SU-DHL-6 (cell line): ENCODE measurements around the gene MMP7.

Experiments used
- H2AFZ ChIP-seq: fragments of 200-600 bp; sonication (generic); 2 replicates; pipeline ENCODE4 v1.6.1; 2014; ENCODE audit warnings: low read depth, mild to moderate bottlenecking, moderate library complexity, mixed read lengths, antibody characterized with exemption, low read length; ENCODE audit not compliant: severe bottlenecking
- H3F3A ChIP-seq: fragments of 200-600 bp; shearing (Covaris generic); 2 replicates; pipeline ENCODE4 v1.6.0; 2016; ENCODE audit warnings: antibody characterized with exemption, mild to moderate bottlenecking; ENCODE audit not compliant: insufficient read depth
- H3K27ac ChIP-seq: fragments of 200-600 bp; sonication (generic); 2 replicates; pipeline ENCODE4 v1.5.1; 2016; ENCODE audit warnings: low read depth, mild to moderate bottlenecking, low read length, moderate library complexity, mixed read lengths
- H3K27me3 ChIP-seq: fragments of 200-600 bp; sonication (generic), shearing (Covaris generic); 2 replicates; pipeline ENCODE4 v1.6.0; 2014; ENCODE audit warnings: mild to moderate bottlenecking, low read length
- H3K36me3 ChIP-seq: fragments of 200-600 bp; sonication (generic); 2 replicates; pipeline ENCODE4 v1.6.1; 2014; ENCODE audit warnings: mild to moderate bottlenecking, low read length, mixed read lengths
- H3K4me2 ChIP-seq: fragments of 300-600, 200-600 bp; shearing (Covaris generic), sonication (generic); 2 replicates; pipeline ENCODE4 v1.6.0; 2014; ENCODE audit warnings: low read length, low read depth, mild to moderate bottlenecking; ENCODE audit not compliant: poor library complexity, severe bottlenecking
- H3K4me3 ChIP-seq: fragments of 200-600 bp; sonication (generic); 2 replicates; pipeline ENCODE4 v1.5.1; 2014; ENCODE audit warnings: antibody characterized with exemption, low read length, mild to moderate bottlenecking, mixed read lengths; ENCODE audit not compliant: insufficient read depth, poor library complexity, severe bottlenecking
- H3K79me2 ChIP-seq: fragments of 200-600 bp; sonication (generic); 2 replicates; pipeline ENCODE4 v1.6.1; 2014; ENCODE audit warnings: mild to moderate bottlenecking, low read length, moderate library complexity; ENCODE audit not compliant: insufficient read depth
- H3K9ac ChIP-seq: fragments of 200-600 bp; sonication (generic); 2 replicates; pipeline ENCODE4 v1.7.0; 2014; ENCODE audit warnings: mild to moderate bottlenecking, low read length
- H3K9me2 ChIP-seq: fragments of 200-600 bp; sonication (generic); replicated peaks from 2 replicates; pipeline ENCODE4 v1.6.1; 2014; ENCODE audit warnings: low read length; ENCODE audit not compliant: insufficient read depth
- H3K9me3 ChIP-seq: fragments of 200-600 bp; sonication (generic); 2 replicates; pipeline ENCODE4 v1.6.1; 2014; ENCODE audit warnings: low read length, mixed read lengths; ENCODE audit not compliant: insufficient read depth
- H4K20me1 ChIP-seq: fragments of 200-600 bp; sonication (generic); 2 replicates; pipeline ENCODE4 v1.6.1; 2014; ENCODE audit warnings: low read depth, mild to moderate bottlenecking, antibody characterized with exemption, low read length, moderate library complexity, mixed read lengths
- EZH2phosphoT487 ChIP-seq: fragments of 200-600 bp; sonication (generic), shearing (Covaris generic); conservative IDR thresholded peaks from 2 replicates; pipeline ENCODE4 v1.6.1; 2018; ENCODE audit warnings: mild to moderate bottlenecking, antibody characterized with exemption, low read length, moderate library complexity, mixed read lengths
- TF ChIP-seq, protein P1 (sequence below): fragments of 200-600 bp; sonication (generic); IDR thresholded peaks from one replicate; pipeline ENCODE4 v1.5.1; 2017; ENCODE audit warnings: antibody characterized with exemption, mild to moderate bottlenecking, low read length, moderate library complexity; ENCODE audit not compliant: insufficient read depth, poor library complexity, severe bottlenecking

Gene MMP7

DNA sequence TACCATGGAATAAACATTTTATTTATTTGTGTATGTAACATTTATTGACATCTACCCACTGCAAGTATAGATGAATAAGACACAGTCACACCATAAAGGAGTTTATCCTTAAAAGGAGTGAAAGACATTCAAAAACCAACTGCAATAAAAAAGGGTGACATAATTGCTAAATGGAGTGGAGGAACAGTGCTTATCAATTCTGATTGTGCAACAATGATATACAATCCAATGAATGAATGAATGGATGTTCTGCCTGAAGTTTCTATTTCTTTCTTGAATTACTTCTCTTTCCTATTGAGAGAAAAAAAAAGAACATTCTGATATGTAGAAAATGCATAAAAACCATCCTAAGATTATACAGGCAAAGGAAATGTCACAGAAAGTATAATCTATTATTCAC is 10.0 kb downstream of the MMP7 start:
- no peaks in the 10 kb centered on the region for H3K9me3 ChIP-seq
- H3K79me2 ChIP-seq: no peaks in the 10 kb centered on the region
- no peak overlapping the region for H3K9ac ChIP-seq
- no peak overlapping the region for H2AFZ ChIP-seq
- no peaks in the 10 kb centered on the region for H3K9me2 ChIP-seq
- no peak for TF ChIP-seq EZH2phosphoT487
- TF ChIP-seq, protein P1, sequence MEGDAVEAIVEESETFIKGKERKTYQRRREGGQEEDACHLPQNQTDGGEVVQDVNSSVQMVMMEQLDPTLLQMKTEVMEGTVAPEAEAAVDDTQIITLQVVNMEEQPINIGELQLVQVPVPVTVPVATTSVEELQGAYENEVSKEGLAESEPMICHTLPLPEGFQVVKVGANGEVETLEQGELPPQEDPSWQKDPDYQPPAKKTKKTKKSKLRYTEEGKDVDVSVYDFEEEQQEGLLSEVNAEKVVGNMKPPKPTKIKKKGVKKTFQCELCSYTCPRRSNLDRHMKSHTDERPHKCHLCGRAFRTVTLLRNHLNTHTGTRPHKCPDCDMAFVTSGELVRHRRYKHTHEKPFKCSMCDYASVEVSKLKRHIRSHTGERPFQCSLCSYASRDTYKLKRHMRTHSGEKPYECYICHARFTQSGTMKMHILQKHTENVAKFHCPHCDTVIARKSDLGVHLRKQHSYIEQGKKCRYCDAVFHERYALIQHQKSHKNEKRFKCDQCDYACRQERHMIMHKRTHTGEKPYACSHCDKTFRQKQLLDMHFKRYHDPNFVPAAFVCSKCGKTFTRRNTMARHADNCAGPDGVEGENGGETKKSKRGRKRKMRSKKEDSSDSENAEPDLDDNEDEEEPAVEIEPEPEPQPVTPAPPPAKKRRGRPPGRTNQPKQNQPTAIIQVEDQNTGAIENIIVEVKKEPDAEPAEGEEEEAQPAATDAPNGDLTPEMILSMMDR: no peak
- H4K20me1 ChIP-seq: no peaks in the 10 kb centered on the region
- no peak overlapping the region for H3K4me3 ChIP-seq
- no peak overlapping the region for H3K27ac ChIP-seq
- H3K27me3 ChIP-seq: no peaks in the 10 kb centered on the region
- no peaks in the 10 kb centered on the region for H3F3A ChIP-seq
- no peaks in the 10 kb centered on the region for H3K36me3 ChIP-seq
- H3K4me2 ChIP-seq: no peak overlapping the region

DNA sequence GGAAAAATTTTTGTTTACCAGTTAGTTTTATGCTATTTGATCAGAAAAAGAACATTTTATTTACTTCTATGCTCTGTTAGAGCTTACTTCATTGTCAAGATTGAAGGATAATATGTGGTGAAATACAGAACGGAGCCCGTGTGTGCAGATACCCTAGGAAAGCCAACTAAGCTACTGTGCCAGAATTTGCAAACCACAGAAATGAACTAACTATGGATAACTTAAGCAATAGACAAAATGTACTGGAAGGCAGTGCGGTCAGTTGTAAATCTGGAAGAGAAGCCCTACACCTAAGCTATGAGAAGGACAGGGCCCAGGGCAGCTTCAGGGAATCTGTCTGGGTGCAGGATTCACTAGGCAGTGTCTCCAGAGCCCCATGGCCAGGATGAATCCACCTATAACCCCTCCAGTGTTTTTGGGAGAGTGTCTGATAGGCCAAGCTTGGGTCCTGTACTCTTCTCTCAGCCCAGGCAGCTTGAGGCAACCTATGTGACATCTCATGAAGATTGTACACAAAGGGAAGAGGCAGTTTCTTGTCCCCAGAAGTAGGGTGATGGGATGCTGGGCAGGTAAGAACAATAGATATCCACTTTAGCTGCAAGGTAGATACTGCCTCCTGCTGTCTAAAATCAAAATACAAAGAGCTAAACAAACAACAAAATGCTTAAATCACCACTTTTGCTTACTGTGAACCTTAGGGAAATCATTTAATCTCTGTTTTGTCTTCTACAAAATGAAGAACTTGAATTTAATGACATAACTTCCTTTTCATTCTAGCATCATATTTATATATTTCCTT is 12.1 kb downstream of the MMP7 start:
- H3K4me2 ChIP-seq: no peak overlapping the region
- H2AFZ ChIP-seq: no peak overlapping the region
- H3K9me3 ChIP-seq: no peaks in the 10 kb centered on the region
- no peaks in the 10 kb centered on the region for H4K20me1 ChIP-seq
- no peaks in the 10 kb centered on the region for H3K9me2 ChIP-seq
- H3K27me3 ChIP-seq: no peaks in the 10 kb centered on the region
- H3K36me3 ChIP-seq: no peaks in the 10 kb centered on the region
- TF ChIP-seq EZH2phosphoT487: no peak
- TF ChIP-seq, protein P1: no peak
- no peak overlapping the region for H3K4me3 ChIP-seq
- H3K27ac ChIP-seq: no peak overlapping the region
- H3K9ac ChIP-seq: no peak overlapping the region
- no peaks in the 10 kb centered on the region for H3K79me2 ChIP-seq
- H3F3A ChIP-seq: no peaks in the 10 kb centered on the region

DNA sequence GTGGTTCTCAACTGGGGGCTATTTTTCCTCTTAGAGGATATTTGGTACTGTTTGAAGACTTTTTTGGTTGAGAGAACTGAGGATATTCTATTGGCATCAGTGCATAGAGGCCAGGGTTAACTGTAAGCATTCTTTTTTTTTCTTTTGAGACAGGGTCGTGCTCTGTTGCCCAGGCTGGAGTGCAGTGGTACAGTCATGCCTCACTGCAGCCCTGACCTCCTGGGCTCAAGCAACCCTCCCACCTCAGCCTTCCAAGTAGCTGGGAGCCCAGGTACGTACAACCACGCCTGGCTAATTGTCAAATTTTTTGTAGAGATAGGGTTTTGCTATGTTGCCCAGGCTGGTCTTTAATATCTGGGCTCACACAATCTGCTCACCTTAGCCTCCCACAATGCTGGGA is 12.9 kb downstream of the MMP7 start:
- H3K27me3 ChIP-seq: no peaks in the 10 kb centered on the region
- H3F3A ChIP-seq: no peaks in the 10 kb centered on the region
- no peak for TF ChIP-seq EZH2phosphoT487
- TF ChIP-seq, protein P1: no peak
- no peak overlapping the region for H3K4me2 ChIP-seq
- no peaks in the 10 kb centered on the region for H4K20me1 ChIP-seq
- no peak overlapping the region for H3K27ac ChIP-seq
- no peak overlapping the region for H2AFZ ChIP-seq
- no peaks in the 10 kb centered on the region for H3K79me2 ChIP-seq
- no peak overlapping the region for H3K9ac ChIP-seq
- H3K9me2 ChIP-seq: no peaks in the 10 kb centered on the region
- H3K9me3 ChIP-seq: no peaks in the 10 kb centered on the region
- no peak overlapping the region for H3K4me3 ChIP-seq
- H3K36me3 ChIP-seq: no peaks in the 10 kb centered on the region
